Adrenal gland (tissue), 5 donors: Measurements from ENCODE around the gene ST6GALNAC6.

Experiments used
- POLR2A ChIP-seq, 2 donors: fragments of 450-650 bp; IDR thresholded peaks; one replicate each; pipeline ENCODE4 v1.6.1; 2017; ENCODE audit warnings: antibody characterized with exemption in 2 of 2, mild to moderate bottlenecking in 2 of 2, moderate library complexity in 1 of 2
- TF ChIP-seq, protein P1 (sequence below), 6 experiments: fragments of 450-650 bp in 4 of 6; fragments of 200-600 bp in 2 of 6; sonication (generic) in 1 of 6; IDR thresholded peaks; 1 replicate in 5 of 6; 2 replicates in 1 of 6; pipeline versions ENCODE4 v1.5.1 to v1.8.0; 2016 to 2021; ENCODE audit warnings: antibody characterized with exemption in 6 of 6, mild to moderate bottlenecking in 2 of 6, moderate library complexity in 1 of 6
- donor health status: DM: no; HTN: no; CAD: no.

DNA sequence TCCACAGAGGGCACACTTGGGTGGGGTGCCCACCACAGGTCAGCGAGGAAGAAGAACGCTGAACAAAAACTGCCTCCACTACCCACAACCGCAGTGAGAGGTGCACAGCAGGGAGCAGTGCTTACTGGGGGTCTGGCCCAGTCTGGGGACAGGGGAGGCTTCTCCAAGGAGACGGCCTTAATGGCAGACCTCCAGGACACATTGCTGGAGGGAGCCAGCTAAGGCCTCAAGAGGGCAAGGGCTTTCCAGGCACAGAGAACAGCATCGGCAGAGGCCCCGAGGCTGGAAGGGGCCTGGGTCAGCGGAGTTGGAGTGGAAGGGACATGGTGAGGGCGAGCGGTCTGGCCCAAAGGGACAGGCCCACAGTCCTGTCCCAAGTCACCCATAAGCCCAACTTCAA, 46.5 kb upstream of the ST6GALNAC6 start:
- TF ChIP-seq, protein P1, sequence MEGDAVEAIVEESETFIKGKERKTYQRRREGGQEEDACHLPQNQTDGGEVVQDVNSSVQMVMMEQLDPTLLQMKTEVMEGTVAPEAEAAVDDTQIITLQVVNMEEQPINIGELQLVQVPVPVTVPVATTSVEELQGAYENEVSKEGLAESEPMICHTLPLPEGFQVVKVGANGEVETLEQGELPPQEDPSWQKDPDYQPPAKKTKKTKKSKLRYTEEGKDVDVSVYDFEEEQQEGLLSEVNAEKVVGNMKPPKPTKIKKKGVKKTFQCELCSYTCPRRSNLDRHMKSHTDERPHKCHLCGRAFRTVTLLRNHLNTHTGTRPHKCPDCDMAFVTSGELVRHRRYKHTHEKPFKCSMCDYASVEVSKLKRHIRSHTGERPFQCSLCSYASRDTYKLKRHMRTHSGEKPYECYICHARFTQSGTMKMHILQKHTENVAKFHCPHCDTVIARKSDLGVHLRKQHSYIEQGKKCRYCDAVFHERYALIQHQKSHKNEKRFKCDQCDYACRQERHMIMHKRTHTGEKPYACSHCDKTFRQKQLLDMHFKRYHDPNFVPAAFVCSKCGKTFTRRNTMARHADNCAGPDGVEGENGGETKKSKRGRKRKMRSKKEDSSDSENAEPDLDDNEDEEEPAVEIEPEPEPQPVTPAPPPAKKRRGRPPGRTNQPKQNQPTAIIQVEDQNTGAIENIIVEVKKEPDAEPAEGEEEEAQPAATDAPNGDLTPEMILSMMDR (IDR thresholded peaks at IDR 0.05): no peak
- TF ChIP-seq POLR2A (IDR thresholded peaks at IDR 0.05): no peak
